ENCODE measurements around the gene ENHO. TPM values are rescaled to one million over a fixed set of nuclear protein-coding genes. Genes with fewer than 3 reads are reported as not detected.

ENHO gene
- total RNA-seq = 1 to 10 TPM in 2 of 4 donors, under 1 TPM in 1, not detected in 1; 0.91 to 7.6 (median 2.6) TPM

GRCh38 chr9:34522971-34523797 lies at the start of gene ENHO:
Gene ENHO, minus strand, starts transcription at chr9:34522990. Its CDS starts 1,295 bp downstream, at chr9:34521695.
- peak; percentile 80 to 97 for DNase-seq (ENCODE audit: low spot score in 2 of 2)
- peak within 1 kb of the TSS; percentile 30 for H3K4me3 ChIP-seq (ENCODE audit: low read depth, poor library complexity, severe bottlenecking)
- WGBS, 2 donors = 5 to 10% methylated on average over 28 to 48 of the region's 63 CpGs
- TF ChIP-seq POLR2A (IDR thresholded peaks at IDR 0.05) = no peak
- TF ChIP-seq, protein P1, sequence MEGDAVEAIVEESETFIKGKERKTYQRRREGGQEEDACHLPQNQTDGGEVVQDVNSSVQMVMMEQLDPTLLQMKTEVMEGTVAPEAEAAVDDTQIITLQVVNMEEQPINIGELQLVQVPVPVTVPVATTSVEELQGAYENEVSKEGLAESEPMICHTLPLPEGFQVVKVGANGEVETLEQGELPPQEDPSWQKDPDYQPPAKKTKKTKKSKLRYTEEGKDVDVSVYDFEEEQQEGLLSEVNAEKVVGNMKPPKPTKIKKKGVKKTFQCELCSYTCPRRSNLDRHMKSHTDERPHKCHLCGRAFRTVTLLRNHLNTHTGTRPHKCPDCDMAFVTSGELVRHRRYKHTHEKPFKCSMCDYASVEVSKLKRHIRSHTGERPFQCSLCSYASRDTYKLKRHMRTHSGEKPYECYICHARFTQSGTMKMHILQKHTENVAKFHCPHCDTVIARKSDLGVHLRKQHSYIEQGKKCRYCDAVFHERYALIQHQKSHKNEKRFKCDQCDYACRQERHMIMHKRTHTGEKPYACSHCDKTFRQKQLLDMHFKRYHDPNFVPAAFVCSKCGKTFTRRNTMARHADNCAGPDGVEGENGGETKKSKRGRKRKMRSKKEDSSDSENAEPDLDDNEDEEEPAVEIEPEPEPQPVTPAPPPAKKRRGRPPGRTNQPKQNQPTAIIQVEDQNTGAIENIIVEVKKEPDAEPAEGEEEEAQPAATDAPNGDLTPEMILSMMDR (IDR thresholded peaks at IDR 0.05) = no peak
- intact Hi-C loops (cut with DNase I; ENCODE audit: low total_unique reads) = no loop called here

- intact Hi-C loops (cut with DNase I; ENCODE audit: low total_unique reads) = no loop called here
- no peak overlapping the region for H3K4me3 ChIP-seq (ENCODE audit: low read depth, poor library complexity, severe bottlenecking)
- TF ChIP-seq POLR2A (IDR thresholded peaks at IDR 0.05) = no peak
- TF ChIP-seq, protein P1 (IDR thresholded peaks at IDR 0.05) = no peak
- no peak for DNase-seq (ENCODE audit: low spot score in 2 of 2)
Observed at GRCh38 chr9:34572092-34572491, 49.3 kb upstream of the ENHO start.

- DNase-seq (ENCODE audit: low spot score in 2 of 2) = no peak
- intact Hi-C loops (cut with DNase I; ENCODE audit: low total_unique reads) = no loop called here
- 60 to 68% methylated on average over 12 of the region's 12 CpGs for WGBS, 2 donors
- TF ChIP-seq, protein P1 (IDR thresholded peaks at IDR 0.05) = no peak
- no peak for TF ChIP-seq POLR2A (IDR thresholded peaks at IDR 0.05)
- no peak overlapping the region for H3K4me3 ChIP-seq (ENCODE audit: low read depth, poor library complexity, severe bottlenecking)
Observed at GRCh38 chr9:34571481-34571810, 48.7 kb upstream of the ENHO start.

- 70 to 80% methylated on average over 7 of the region's 7 CpGs for WGBS, 2 donors
- TF ChIP-seq, protein P1 (IDR thresholded peaks at IDR 0.05) = no peak
- no peak for TF ChIP-seq POLR2A (IDR thresholded peaks at IDR 0.05)
- DNase-seq (ENCODE audit: low spot score in 2 of 2) = no peak
- intact Hi-C loops (cut with DNase I; ENCODE audit: low total_unique reads) = no loop called here
- no peak overlapping the region for H3K4me3 ChIP-seq (ENCODE audit: low read depth, poor library complexity, severe bottlenecking)
Observed at GRCh38 chr9:34570809-34571480, 48.2 kb upstream of the ENHO start.

- WGBS, 2 donors = 63 to 64% methylated on average over 11 of the region's 11 CpGs
- H3K4me3 ChIP-seq (ENCODE audit: low read depth, poor library complexity, severe bottlenecking) = no peak overlapping the region
- TF ChIP-seq, protein P1 (IDR thresholded peaks at IDR 0.05) = no peak
- TF ChIP-seq POLR2A (IDR thresholded peaks at IDR 0.05) = no peak
- intact Hi-C loops (cut with DNase I; ENCODE audit: low total_unique reads) = no loop called here
- no peak for DNase-seq (ENCODE audit: low spot score in 2 of 2)
Observed at GRCh38 chr9:34570376-34570775, 47.6 kb upstream of the ENHO start.

Measured in lower leg skin (tissue), 4 donors.